K562 (cell line): ENCODE measurements around the gene ZNF37A. TPM values are rescaled to one million over a fixed set of nuclear protein-coding genes. Genes with fewer than 3 reads are reported as not detected.
"Not testable (repeated sequence)": the region's sequence is repeated elsewhere in the genome, so short reads cannot be mapped to it uniquely, and the experiment has no call there.

ENCODE experiments used
- ATAC-seq: fragments of 200-7000 bp; cut with Tn5 transposase; 3 replicates; pipeline ENCODE4 v1.9.1; 2020; ENCODE audit warnings: moderate library complexity
- BruUV-seq: library from RNA; stranded (reverse); fragments of 400-500 nt; replicated peaks from 2 replicates; lab custom pipeline; 2021; lab: Mats Ljungman, UMichigan
- CTCF ChIA-PET: fragments of 300-600 bp; formaldehyde crosslinking; extraction: SDS; loops from one replicate; lab custom pipeline; 2021; ENCODE audit warnings: low intra/inter-chr PET ratio; lab: Yijun Ruan, JAX
- POLR2A ChIA-PET: fragments of 300-600, 350-650 bp; sonication (Branson Sonifier 250); formaldehyde crosslinking; extraction: SDS; loops from one replicate; lab custom pipeline; 2021; ENCODE audit warnings: antibody characterized with exemption, inconsistent platforms; lab: Yijun Ruan, JAX
- DNase-seq, 4 experiments: peaks; one replicate each; pipeline versions ENCODE4 v3.0.0 to v3.0.0-alpha.2; 2011 to 2018; ENCODE audit warnings: low spot score in 3 of 4, mixed read lengths in 3 of 4; ENCODE audit errors: extremely low read depth in 1 of 4
- FAIRE-seq: peaks from 2 replicates; lab custom pipeline; 2011; peaks lifted over from hg19 to GRCh38; lab: Jason Lieb, UNC
- H2AFZ ChIP-seq: 2 replicates; pipeline ENCODE4 v1.6.0; 2011; ENCODE audit warnings: low read depth, low read length, control low read depth, inconsistent platforms
- H3K27ac ChIP-seq: fragments of 200-600 bp; 3 replicates; pipeline ENCODE4 v1.8.0; 2011; ENCODE audit warnings: low read depth, mild to moderate bottlenecking, control low read depth, inconsistent platforms, low read length, moderate library complexity, mixed read lengths; ENCODE audit errors: extremely low read depth
- H3K27me3 ChIP-seq, 2 experiments: fragments of 300-600 bp in 1 of 2; 2 replicates in 1 of 2; 3 replicates in 1 of 2; pipeline versions ENCODE4 v1.6.0 to v1.8.0; 2011; ENCODE audit warnings: inconsistent platforms in 2 of 2, low read length in 2 of 2, mild to moderate bottlenecking in 1 of 2, mixed read lengths in 1 of 2, moderate library complexity in 1 of 2; ENCODE audit not compliant: control insufficient read depth in 2 of 2, insufficient read depth in 2 of 2
- H3K36me3 ChIP-seq: fragments of 300-600 bp; 3 replicates; pipeline ENCODE4 v1.8.0; 2011; ENCODE audit warnings: mild to moderate bottlenecking, low read length, inconsistent platforms; ENCODE audit not compliant: control insufficient read depth, insufficient read depth
- H3K4me1 ChIP-seq, 2 experiments: fragments of 200-600 bp in 1 of 2; replicated peaks in 1 of 2; 2 replicates in 1 of 2; 3 replicates in 1 of 2; pipeline versions ENCODE4 v1.5.1 to v1.8.0; 2011; ENCODE audit warnings: inconsistent platforms in 2 of 2, low read length in 2 of 2, mild to moderate bottlenecking in 1 of 2, mixed read lengths in 1 of 2, moderate library complexity in 1 of 2; ENCODE audit not compliant: control insufficient read depth in 2 of 2, insufficient read depth in 2 of 2
- H3K4me2 ChIP-seq: 2 replicates; pipeline ENCODE4 v1.6.1; 2011; ENCODE audit warnings: low read length, control low read depth, inconsistent platforms, mixed read lengths; ENCODE audit not compliant: insufficient read depth
- H3K4me3 ChIP-seq: fragments of 200-600 bp; sonication (generic), shearing (Covaris generic); 2 replicates; pipeline ENCODE4 v1.5.1; 2016; ENCODE audit warnings: control low read depth, inconsistent platforms
- H3K79me2 ChIP-seq: fragments of 200-600 bp; 3 replicates; pipeline ENCODE4 v1.8.0; 2011; ENCODE audit warnings: low read length, inconsistent platforms; ENCODE audit not compliant: control insufficient read depth, insufficient read depth
- H3K9ac ChIP-seq, 2 experiments: 2 replicates each; pipeline versions ENCODE4 v1.6.0 to v1.6.1; 2011; ENCODE audit warnings: low read depth in 2 of 2, low read length in 2 of 2, control low read depth in 1 of 2, inconsistent platforms in 1 of 2, mild to moderate bottlenecking in 1 of 2, mixed read lengths in 1 of 2; ENCODE audit not compliant: insufficient read depth in 1 of 2
- H3K9me1 ChIP-seq: one replicate; pipeline ENCODE4 v1.6.0; 2011; ENCODE audit warnings: inconsistent platforms, mild to moderate bottlenecking, low read length, moderate library complexity; ENCODE audit not compliant: control insufficient read depth, insufficient read depth
- H3K9me3 ChIP-seq: replicated peaks from 2 replicates; pipeline ENCODE4 v1.5.1; 2011; ENCODE audit warnings: low read depth, low read length, inconsistent platforms; ENCODE audit not compliant: control insufficient read depth, insufficient read depth
- H4K20me1 ChIP-seq: replicated peaks from 2 replicates; pipeline ENCODE4 v1.6.1; 2011; ENCODE audit warnings: low read length, inconsistent platforms, mixed read lengths; ENCODE audit not compliant: control insufficient read depth, insufficient read depth
- ATF1 ChIP-seq, 2 experiments: fragments of 450-650 bp in 1 of 2; IDR thresholded peaks; 2 replicates each; pipeline ENCODE4 v1.6.1; 2016; ENCODE audit warnings: missing compliant biosample characterization in 1 of 2, missing genetic modification characterization in 1 of 2
- ETV5 ChIP-seq: sonication (generic); formaldehyde crosslinking; IDR thresholded peaks from 2 replicates; pipeline ENCODE4 v1.4.0; 2020; ENCODE audit warnings: low read depth, mild to moderate bottlenecking, missing genetic modification reagents
- STAT5B ChIP-seq: fragments of 250-450 bp; sonication (Bioruptor Pico); IDR thresholded peaks from 2 replicates; pipeline ENCODE4 v1.8.0; 2021; ENCODE audit warnings: mild to moderate bottlenecking, inconsistent platforms
- ZNF12 ChIP-seq: sonication (generic); formaldehyde crosslinking; IDR thresholded peaks from 2 replicates; pipeline ENCODE4 v1.4.0; 2020; ENCODE audit warnings: mild to moderate bottlenecking, missing genetic modification reagents
- ZNF512 ChIP-seq: IDR thresholded peaks from 2 replicates; pipeline ENCODE4 v1.6.1; 2016; ENCODE audit warnings: missing genetic modification characterization, missing compliant biosample characterization
- ZZZ3 ChIP-seq: fragments of 450-650 bp; IDR thresholded peaks from 2 replicates; pipeline ENCODE4 v1.6.1; 2016; ENCODE audit warnings: antibody characterized with exemption, mild to moderate bottlenecking, moderate library complexity
- WGBS: fragments of 100-300 bp; shearing (Covaris generic); methylation state at CpG from one replicate; pipeline ENCODE4 v1.1.6; 2016; ENCODE audit warnings: low coverage, mixed read lengths; ENCODE audit not compliant: insufficient coverage; ENCODE audit errors: missing lambda C conversion rate; 5-methylcytosine and 5-hydroxymethylcytosine counted together
- in situ Hi-C: fragments of 300-500 bp; cut with MboI; formaldehyde crosslinking; loops from 4 replicates; pipeline ENCODE4 v1.15.0; 2018; ENCODE audit warnings: inconsistent platforms, mixed read lengths
- intact Hi-C: fragments of 100-400 bp; cut with micrococcal nuclease; formaldehyde crosslinking; loops from 2 replicates; pipeline ENCODE4 v1.14.2; 2022
- polyA plus RNA-seq, 8 experiments: library from polyadenylated mRNA; depleted of rRNA in 4 of 8; stranded (reverse) in 5 of 8; unstranded in 3 of 8; fragments of >200 nt; fragmentation: Nextera tagmentation in 2 of 8; fragmentation: Illumina TruSeq in 1 of 8; extraction: Ambion mirVana in 2 of 8; extraction: Trizol in 1 of 8; gene quantifications; 2 replicates each; pipeline versions ENCODE4 v1.2.1 to v1.2.3, GENCODE V29; 2011 to 2014; ENCODE audit warnings: inconsistent platforms in 1 of 8, missing spikeins in 1 of 8
- total RNA-seq, 7 experiments: library from RNA; depleted of rRNA in 6 of 7; stranded (reverse); fragments of >200 nt in 6 of 7; fragmentation: Illumina TruSeq in 2 of 7; extraction: Trizol in 2 of 7; gene quantifications; 2 replicates each; pipeline versions ENCODE4 v1.2.1 to v1.2.3, GENCODE V29; 2011 to 2021; ENCODE audit warnings: low replicate concordance in 1 of 7

Gene ZNF37A
- total and polyA plus RNA-seq, 9 of the 15 experiments (the other 6 are each of a cell fraction or from before 2014, with no cell fraction given): 4.1 to 21.6 (median 16.4) TPM

DNA sequence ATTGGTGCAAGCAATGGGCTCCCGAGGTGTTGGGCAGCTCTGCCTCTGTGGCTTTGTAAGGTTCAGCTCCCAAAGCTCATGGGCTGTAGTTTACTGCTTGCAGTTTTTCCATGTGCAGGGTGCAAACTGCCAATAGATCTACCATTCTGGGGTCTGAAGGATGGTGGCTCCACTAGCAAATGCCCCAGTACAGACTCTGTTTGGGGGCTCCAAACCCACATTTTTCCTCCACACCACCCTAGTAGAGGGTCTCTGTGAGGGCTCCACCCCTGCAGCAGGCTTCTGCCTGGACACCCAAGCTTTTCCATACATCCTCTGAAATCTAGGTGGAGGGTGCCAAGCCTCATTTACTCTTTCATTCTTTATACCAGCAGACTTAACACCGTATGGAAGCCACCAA is 17.4 kb upstream of the ZNF37A start:
- TF ChIP-seq ETV5 (no peak), ZZZ3 (no peak), ATF1 (CRISPR knock-in tag; IDR thresholded peaks at IDR 0.05) (no peak), ATF1 (tag; IDR thresholded peaks at IDR 0.05) (no peak), ZNF512 (tag) (no peak), ZNF12 (CRISPR knock-in tag) (no peak), STAT5B (CRISPR knock-in tag) (no peak)

GRCh38 chr10:38093318-38093717 is 819 bp upstream of the ZNF37A start:
- CTCF ChIA-PET, H3K4me2 ChIP-seq, H4K20me1 ChIP-seq, FAIRE-seq, H3K9ac ChIP-seq, H3K4me3 ChIP-seq, POLR2A ChIA-PET, ATAC-seq, H3K27ac ChIP-seq, BruUV-seq, H3K9me1 ChIP-seq, DNase-seq, H3K27me3 ChIP-seq, in situ Hi-C loops: not testable (repeated sequence)
- Histone ChIP-seq H3K79me2 (peaks cover 15% of the 10 kb centered on the region), H2AFZ (peak overlapping the region; percentile 96), H3K36me3 (peaks cover 27% of the 10 kb centered on the region), H3K4me1 (peaks cover 3 to 11% of the 10 kb centered on the region in 2 experiments; a peak in 3 of 5 replicates), H3K9me3 (peaks cover 10% of the 10 kb centered on the region)
- 85% methylated on average over 13 of the region's 15 CpGs for WGBS
- intact Hi-C loops: loop anchor here (10.0 kb wide), 1 partner anchor 119 kb away; the partner anchor contains the start of gene ZNF25

More for the DNA sequence above, 17.4 kb upstream of the ZNF37A start:
- no peaks in the 10 kb centered on the region for H3K9me1 ChIP-seq
- H3K36me3 ChIP-seq: no peaks in the 10 kb centered on the region
- H3K4me2 ChIP-seq: no peak overlapping the region
- H4K20me1 ChIP-seq: no peaks in the 10 kb centered on the region
- no peak for DNase-seq
- H3K9ac ChIP-seq: no peak overlapping the region
- intact Hi-C loops: no loop called here
- H2AFZ ChIP-seq: no peak overlapping the region
- WGBS: 0% methylated on average over 2 of the region's 2 CpGs
- H3K79me2 ChIP-seq: no peaks in the 10 kb centered on the region
- 0 out of 2 replicates have a peak, but pooled peaks cover 2% of the 10 kb centered on the region for H3K9me3 ChIP-seq
- BruUV-seq: no TSS peak
- no peak for ATAC-seq
- in situ Hi-C loops: no loop called here
- FAIRE-seq: no peak
- H3K4me3 ChIP-seq: no peak overlapping the region
- no peaks in the 10 kb centered on the region for H3K27me3 ChIP-seq
- H3K4me1 ChIP-seq: no peaks in the 10 kb centered on the region
- CTCF ChIA-PET: no interaction called here
- POLR2A ChIA-PET: no interaction called here
- H3K27ac ChIP-seq: no peak overlapping the region
